Measurements from ENCODE around the gene MMP10.

GRCh38 chr11:102798012-102798746, 17.8 kb upstream of the MMP10 start, which contains the start of gene MMP1:
- TF ChIP-seq, protein P1, sequence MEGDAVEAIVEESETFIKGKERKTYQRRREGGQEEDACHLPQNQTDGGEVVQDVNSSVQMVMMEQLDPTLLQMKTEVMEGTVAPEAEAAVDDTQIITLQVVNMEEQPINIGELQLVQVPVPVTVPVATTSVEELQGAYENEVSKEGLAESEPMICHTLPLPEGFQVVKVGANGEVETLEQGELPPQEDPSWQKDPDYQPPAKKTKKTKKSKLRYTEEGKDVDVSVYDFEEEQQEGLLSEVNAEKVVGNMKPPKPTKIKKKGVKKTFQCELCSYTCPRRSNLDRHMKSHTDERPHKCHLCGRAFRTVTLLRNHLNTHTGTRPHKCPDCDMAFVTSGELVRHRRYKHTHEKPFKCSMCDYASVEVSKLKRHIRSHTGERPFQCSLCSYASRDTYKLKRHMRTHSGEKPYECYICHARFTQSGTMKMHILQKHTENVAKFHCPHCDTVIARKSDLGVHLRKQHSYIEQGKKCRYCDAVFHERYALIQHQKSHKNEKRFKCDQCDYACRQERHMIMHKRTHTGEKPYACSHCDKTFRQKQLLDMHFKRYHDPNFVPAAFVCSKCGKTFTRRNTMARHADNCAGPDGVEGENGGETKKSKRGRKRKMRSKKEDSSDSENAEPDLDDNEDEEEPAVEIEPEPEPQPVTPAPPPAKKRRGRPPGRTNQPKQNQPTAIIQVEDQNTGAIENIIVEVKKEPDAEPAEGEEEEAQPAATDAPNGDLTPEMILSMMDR (IDR thresholded peaks at IDR 0.05): no peak
- TF ChIP-seq EZH2 (IDR thresholded peaks at IDR 0.05) (no peak), EZH2phosphoT487 (IDR thresholded peaks at IDR 0.05) (no peak)

Data from neural progenitor cell (in vitro differentiated cells).